22Rv1 (cell line): ENCODE data around the gene FARP1.
A peak's percentile ranks its signal among the peaks of the same experiment; 100 is the strongest.

Experiments used
- H3K27ac ChIP-seq: fragments of 450-650 bp; 2 replicates; pipeline ENCODE4 v1.5.1; 2017
- ZFX ChIP-seq: fragments of 450-650 bp; IDR thresholded peaks from 2 replicates; pipeline ENCODE4 v1.6.1; 2017; ENCODE audit warnings: antibody characterized with exemption, borderline replicate concordance
- TF ChIP-seq, protein P1 (sequence below): fragments of 450-650 bp; IDR thresholded peaks from 2 replicates; pipeline ENCODE4 v1.5.1; 2017; ENCODE audit warnings: mild to moderate bottlenecking

The FARP1 gene

DNA sequence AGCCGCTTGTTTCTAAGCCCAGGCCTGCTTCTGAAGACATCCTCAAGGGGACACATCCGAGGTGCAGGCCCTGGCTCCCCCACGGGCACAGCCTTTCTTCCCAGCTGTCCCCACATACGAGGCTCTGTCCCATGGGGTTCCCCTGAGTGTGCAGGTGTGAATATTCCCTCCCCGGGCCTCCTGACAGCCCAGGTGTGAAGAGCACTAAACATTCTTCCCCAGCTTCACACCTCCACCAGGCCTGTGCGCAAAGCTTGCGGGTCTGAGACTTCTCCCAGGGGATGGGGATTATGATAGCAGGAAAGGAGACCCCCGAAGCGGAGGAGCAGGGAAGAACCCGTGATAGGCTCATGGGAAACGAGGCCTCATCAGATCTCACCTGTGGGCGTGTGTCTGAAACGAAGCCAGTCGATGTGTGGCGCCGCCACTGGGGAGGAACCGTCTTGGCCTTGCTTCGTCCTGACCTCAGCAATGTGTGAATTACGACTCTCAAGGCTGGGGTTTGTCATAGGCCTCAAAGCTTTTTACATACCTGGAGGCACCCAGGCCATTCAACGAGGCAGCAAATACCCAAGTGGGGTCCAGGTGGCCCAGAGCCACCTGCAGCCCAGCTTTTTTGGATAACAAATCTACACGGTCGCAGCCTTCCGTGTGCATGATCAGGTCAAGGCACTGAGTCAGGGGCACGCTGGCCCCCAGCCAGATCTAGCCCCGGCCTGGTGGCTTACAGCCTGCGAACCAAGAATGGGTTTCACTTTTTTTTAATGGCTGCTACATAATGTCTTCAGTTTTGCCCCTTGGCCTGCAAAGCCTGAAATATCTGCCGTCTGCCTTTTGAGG lies 299.7 kb downstream of the FARP1 start:
- TF ChIP-seq, protein P1, sequence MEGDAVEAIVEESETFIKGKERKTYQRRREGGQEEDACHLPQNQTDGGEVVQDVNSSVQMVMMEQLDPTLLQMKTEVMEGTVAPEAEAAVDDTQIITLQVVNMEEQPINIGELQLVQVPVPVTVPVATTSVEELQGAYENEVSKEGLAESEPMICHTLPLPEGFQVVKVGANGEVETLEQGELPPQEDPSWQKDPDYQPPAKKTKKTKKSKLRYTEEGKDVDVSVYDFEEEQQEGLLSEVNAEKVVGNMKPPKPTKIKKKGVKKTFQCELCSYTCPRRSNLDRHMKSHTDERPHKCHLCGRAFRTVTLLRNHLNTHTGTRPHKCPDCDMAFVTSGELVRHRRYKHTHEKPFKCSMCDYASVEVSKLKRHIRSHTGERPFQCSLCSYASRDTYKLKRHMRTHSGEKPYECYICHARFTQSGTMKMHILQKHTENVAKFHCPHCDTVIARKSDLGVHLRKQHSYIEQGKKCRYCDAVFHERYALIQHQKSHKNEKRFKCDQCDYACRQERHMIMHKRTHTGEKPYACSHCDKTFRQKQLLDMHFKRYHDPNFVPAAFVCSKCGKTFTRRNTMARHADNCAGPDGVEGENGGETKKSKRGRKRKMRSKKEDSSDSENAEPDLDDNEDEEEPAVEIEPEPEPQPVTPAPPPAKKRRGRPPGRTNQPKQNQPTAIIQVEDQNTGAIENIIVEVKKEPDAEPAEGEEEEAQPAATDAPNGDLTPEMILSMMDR = no peak
- TF ChIP-seq ZFX = no peak
- H3K27ac ChIP-seq = no peak overlapping the region

DNA sequence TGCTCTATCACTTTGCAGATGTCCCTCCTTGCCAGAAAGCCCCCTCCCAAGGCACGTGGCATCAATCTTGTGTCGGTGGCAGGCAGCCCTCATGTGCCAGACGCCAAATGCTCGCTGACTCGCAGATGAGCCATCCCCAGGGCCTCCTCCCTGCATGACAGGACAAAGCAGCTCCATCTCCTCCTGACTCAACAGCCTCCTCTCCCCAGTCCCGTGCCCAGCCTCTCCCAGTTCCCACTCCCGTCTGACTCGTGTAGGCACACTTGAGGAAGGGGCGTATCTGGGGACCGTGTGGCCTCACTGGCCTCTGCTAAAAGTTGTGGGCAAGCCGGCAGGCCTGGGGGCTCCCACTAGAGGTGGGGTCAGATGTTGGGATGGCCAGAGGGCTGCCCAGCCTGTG lies 300.4 kb downstream of the FARP1 start:
- no peak overlapping the region for H3K27ac ChIP-seq
- TF ChIP-seq ZFX = no peak
- TF ChIP-seq, protein P1 = no peak

DNA sequence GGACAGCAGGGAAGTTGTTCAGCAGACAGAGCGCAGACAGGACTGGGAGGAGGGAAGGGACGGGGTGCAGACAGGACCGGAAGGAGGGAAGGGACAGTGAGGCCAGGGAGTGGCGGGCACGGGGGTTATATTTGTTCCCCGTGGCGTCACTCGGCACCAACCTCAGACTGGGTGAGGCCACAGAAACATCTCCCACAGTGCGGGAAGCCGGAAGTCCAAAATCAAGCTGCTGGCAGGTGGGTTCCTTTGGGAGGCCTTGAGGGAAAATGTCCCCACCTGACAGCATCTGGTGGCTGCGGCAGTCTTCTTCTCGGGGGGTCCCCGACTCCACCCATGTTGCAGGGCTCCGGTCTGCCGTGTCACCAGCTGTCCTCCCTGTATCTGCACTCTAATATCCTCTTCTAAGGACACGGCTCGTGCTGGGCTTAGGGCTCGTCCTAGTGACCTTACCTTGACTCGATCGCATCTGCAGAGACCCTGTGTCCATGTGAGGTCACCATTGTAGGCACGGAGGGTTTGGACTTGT lies 301.0 kb downstream of the FARP1 start:
- TF ChIP-seq ZFX = no peak
- TF ChIP-seq, protein P1 = no peak
- H3K27ac ChIP-seq = no peak overlapping the region

DNA sequence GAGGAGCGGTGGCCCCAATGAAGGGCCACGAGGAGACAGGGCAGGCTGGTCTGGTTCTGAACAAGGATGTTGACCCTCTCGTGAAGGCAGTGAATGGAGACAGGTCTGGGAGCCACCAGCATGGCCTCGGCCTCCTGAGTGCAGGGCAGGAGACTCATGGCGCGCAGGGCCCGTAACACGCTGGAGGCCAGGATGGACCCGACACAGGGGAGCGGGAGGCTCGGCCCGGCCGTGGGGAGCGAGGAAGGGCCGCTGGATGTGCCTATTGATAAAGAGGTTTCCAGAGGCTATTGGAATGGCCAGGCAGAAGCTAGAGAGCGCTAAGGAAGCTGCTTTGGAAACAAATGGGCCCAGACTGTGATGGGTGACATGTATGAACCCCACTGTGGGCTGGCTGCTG lies 301.5 kb downstream of the FARP1 start:
- TF ChIP-seq, protein P1 = no peak
- no peak for TF ChIP-seq ZFX
- H3K27ac ChIP-seq = no peak overlapping the region

DNA sequence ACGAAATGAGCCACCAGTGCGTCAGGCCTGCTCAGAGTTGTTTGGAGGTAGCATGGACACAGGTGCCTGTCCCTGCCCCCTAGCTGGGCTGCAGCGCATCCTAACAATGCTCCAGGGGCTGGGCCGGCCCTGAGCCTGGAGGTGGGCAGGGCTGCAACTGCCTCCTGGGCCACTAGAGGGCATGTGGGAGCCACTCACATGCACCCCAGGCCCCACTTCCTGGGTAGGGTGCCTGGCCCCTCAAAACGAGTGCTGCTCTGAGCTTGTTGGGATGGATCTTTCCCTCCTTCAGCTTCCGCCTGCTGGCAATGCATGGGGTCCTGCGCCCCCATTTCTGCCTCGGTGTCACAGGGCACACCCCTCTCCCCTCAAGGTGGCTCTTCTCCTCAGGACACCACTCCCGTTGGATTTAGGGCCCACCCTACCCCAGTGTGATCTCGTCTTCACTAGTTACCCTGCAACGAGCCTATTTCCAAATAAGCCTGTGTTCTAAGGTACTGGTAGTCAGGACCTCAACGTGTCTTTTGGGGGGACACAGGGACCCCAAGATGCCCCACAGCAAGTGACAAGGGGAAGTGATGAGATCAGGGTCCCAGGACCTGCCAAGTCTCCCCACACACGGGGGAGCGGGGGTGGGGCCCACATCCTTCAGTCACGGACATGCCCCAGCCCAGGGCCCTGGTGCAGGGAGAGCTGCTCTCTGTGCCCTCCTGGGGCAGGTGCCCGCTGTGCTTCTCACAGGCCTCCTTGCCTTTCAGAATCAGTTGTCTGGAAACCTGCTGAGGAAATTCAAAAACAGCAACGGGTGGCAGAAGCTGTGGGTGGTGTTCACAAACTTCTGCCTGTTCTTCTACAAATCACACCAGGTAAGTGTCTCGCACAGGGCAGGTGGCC lies 302.7 kb downstream of the FARP1 start:
- no peak for TF ChIP-seq ZFX
- TF ChIP-seq, protein P1 = peak; percentile 91
- no peak overlapping the region for H3K27ac ChIP-seq

DNA sequence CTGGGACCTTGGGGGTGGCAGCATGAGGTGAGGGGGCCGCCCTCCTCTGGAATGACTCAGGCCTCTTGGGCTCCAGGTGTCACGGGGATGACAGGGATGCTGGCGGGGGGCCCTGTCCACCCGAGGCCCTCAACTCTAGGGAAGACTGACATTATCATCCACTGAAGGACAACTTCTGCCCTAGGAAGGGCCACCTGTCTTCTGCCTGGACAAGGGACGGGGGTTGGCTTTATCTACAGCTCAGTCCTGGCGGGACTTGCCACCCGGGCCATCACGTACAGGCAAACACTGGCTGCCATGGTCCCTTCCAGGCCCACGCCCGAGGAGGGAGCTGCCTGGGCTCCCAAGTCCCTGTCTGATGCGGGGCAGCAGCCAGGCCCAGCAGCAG lies 303.3 kb downstream of the FARP1 start:
- TF ChIP-seq ZFX = no peak
- TF ChIP-seq, protein P1 = no peak
- H3K27ac ChIP-seq = no peak overlapping the region
